Heart left ventricle (tissue), 13 donors: Measurements from ENCODE around the gene RPS14.

Experiments used
- CTCF ChIP-seq, 12 donors: fragments of 200-600 bp; sonication (generic) in 4 of 12; IDR thresholded peaks; one replicate each; pipeline versions ENCODE4 v1.5.0 to v1.8.0; 2018 to 2022; ENCODE audit warnings: antibody characterized with exemption in 12 of 12, mild to moderate bottlenecking in 5 of 12
- POLR2A ChIP-seq, 2 donors: fragments of 450-650 bp; IDR thresholded peaks; one replicate each; pipeline ENCODE4 v1.6.1; 2017; ENCODE audit warnings: antibody characterized with exemption in 2 of 2, mild to moderate bottlenecking in 2 of 2, moderate library complexity in 2 of 2
- donor health status: ischemic (EF 13 %, LVEDD 7.1; RV severe dilation, severe dysfunction).
- donor health status: DM: no; HTN: yes; CAD: no.
- donor health status: DM: no; HTN: no; CAD: no.
- donor health status: ischemic (EF 25% LVEDD 6.9; RV normal size, moderate dysfunction).
- donor health status: ischemic (EF 25% LVEDD 5.7; RV mildly dilated, moderate dysfunction).
- donor health status: ischemic (EF 35%, LVEDD 5.7; RV mildly dilated, moderate dysfunction).
- donor health status: nonischemic (EF 11% LVEDD 7.7; RV severe dilation, severe dysfunction).
- donor health status: DM: yes; HTN: yes; CAD: no.
- donor health status: PGD.
- donor health status: ischemic (EF 29% LVEDD 5.4; RV normal size, mild dysfunction).
- donor health status: nonischemic (EF 23%, LVEDD 6.1; RV moderate dilation, normal function).

- TF ChIP-seq CTCF (IDR thresholded peaks at IDR 0.05) (no peak), POLR2A (IDR thresholded peaks at IDR 0.05) (no peak)
These were observed 24.3 kb upstream of the RPS14 start for GRCh38 chr5:150473673-150474358.
